ENCODE measurements around the gene MYO6.
A peak's percentile ranks its signal among the peaks of the same experiment; 100 is the strongest.

Gene MYO6

DNA sequence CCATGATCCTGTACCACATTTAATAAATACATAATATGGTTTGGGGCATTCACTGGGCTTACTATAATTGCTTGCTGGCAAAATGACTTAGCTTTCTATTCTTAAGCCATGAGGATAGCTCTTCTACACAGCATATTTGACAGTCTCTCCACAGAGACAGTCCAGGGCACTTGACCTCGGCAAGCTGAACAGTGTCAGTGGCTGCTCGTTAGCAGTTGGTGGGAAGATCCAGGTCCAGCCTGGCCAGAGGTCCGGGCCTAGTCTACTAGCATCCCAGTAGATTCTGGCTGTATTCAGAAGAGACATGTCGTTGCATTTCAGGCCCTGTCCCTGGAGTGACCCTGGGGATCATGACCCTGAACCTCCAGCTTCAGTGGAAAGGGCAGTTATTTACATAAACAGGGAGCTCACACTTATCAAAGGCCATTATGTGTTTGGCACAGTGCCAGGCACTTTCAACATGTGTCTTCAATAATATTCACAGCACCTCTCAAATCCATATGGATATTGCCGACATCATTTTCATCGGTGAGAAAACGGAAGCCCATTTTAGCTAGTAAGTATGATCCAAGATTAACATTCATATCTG lies 184.4 kb downstream of the MYO6 start:
- H3K4me3 ChIP-seq (ENCODE audit: low read depth, low read length): no peak overlapping the region
- no peaks in the 10 kb centered on the region for H3K9me3 ChIP-seq (ENCODE audit: control insufficient read depth, insufficient read depth, low read depth, low read length)
- ChIA-PET POLR2A (no interaction called here), CTCF (interaction anchor here (0.6 to 8.6 kb wide), 17 partner anchors 8 to 1538 kb away, joined by 3 to 99 read pairs (median 6); no protein-coding TSS in a partner anchor)
- no peaks in the 10 kb centered on the region for H3K36me3 ChIP-seq (ENCODE audit: control insufficient read depth in 2 of 2, insufficient read depth in 1 of 2, low read length in 2 of 2)
- TF ChIP-seq, protein P1, sequence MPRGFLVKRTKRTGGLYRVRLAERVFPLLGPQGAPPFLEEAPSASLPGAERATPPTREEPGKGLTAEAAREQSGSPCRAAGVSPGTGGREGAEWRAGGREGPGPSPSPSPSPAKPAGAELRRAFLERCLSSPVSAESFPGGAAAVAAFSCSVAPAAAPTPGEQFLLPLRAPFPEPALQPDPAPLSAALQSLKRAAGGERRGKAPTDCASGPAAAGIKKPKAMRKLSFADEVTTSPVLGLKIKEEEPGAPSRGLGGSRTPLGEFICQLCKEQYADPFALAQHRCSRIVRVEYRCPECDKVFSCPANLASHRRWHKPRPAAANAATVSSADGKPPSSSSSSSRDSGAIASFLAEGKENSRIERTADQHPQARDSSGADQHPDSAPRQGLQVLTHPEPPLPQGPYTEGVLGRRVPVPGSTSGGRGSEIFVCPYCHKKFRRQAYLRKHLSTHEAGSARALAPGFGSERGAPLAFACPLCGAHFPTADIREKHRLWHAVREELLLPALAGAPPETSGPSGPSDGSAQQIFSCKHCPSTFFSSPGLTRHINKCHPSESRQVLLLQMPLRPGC (tag by site-specific recombination; IDR thresholded peaks at IDR 0.05): no peak
- no peak for TF ChIP-seq ZNF184 (tag by site-specific recombination; IDR thresholded peaks at IDR 0.05)
- TF ChIP-seq, protein P2, sequence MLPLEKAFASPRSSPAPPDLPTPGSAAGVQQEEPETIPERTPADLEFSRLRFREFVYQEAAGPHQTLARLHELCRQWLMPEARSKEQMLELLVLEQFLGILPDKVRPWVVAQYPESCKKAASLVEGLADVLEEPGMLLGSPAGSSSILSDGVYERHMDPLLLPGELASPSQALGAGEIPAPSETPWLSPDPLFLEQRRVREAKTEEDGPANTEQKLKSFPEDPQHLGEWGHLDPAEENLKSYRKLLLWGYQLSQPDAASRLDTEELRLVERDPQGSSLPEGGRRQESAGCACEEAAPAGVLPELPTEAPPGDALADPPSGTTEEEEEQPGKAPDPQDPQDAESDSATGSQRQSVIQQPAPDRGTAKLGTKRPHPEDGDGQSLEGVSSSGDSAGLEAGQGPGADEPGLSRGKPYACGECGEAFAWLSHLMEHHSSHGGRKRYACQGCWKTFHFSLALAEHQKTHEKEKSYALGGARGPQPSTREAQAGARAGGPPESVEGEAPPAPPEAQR (tag by site-specific recombination; IDR thresholded peaks at IDR 0.05): no peak
- TF ChIP-seq, protein P3, sequence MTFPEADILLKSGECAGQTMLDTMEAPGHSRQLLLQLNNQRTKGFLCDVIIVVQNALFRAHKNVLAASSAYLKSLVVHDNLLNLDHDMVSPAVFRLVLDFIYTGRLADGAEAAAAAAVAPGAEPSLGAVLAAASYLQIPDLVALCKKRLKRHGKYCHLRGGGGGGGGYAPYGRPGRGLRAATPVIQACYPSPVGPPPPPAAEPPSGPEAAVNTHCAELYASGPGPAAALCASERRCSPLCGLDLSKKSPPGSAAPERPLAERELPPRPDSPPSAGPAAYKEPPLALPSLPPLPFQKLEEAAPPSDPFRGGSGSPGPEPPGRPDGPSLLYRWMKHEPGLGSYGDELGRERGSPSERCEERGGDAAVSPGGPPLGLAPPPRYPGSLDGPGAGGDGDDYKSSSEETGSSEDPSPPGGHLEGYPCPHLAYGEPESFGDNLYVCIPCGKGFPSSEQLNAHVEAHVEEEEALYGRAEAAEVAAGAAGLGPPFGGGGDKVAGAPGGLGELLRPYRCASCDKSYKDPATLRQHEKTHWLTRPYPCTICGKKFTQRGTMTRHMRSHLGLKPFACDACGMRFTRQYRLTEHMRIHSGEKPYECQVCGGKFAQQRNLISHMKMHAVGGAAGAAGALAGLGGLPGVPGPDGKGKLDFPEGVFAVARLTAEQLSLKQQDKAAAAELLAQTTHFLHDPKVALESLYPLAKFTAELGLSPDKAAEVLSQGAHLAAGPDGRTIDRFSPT (tag by site-specific recombination; IDR thresholded peaks at IDR 0.05): no peak
- TF ChIP-seq ZNF354C (tag by site-specific recombination; IDR thresholded peaks at IDR 0.05; ENCODE audit: borderline replicate concordance, low read depth): no peak
- no peaks in the 10 kb centered on the region for H3K4me1 ChIP-seq (ENCODE audit: control insufficient read depth, insufficient read depth, low read length)
- H3K27ac ChIP-seq (ENCODE audit: extremely low read depth, low read depth, low read length): no peak overlapping the region

DNA sequence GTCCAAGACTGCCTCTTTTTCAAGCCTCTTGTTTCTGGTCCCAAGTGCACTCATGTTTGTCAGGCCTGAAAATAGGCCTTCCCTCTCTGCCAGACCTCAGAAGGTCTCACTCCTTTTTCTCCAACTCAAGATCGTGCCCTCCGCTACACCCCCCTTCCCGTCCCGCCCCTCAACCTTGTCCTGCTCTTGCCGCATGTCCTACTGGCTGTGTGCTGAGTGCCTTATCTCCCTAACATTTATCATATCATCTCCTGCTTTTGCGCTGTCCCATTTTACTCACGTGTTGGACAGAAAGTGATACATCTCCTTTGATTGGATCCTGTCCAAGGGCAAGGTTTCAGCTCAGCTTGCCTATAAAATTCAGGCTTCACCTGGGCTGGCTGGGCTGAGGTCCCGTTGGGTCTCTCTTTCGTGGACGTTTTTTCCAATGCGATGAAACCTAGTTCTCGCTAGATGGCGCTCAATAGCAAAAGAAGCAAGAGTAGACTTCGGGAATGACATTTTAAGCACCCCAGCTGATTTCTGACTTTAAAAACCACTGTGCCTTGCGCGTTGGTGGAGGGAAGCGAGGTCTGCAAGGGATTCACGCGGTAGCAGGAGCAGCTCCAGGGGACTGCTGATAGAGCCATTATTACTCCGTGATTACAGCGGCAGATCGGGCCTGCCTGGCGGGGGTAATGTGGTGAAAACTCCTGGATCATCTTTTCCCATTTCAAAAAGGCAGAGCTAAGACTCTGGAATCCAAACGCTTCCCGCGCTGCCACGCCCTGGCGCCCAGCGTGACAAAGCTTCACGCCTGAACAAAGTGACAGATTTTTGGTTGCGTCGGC lies 185.8 kb downstream of the MYO6 start:
- ChIA-PET POLR2A (interaction anchor here (0.7 kb wide), 1 partner anchor 746 kb away, joined by 4 read pairs; no protein-coding TSS in a partner anchor), CTCF (interaction anchor here (0.5 to 8.6 kb wide), 38 partner anchors 8 to 1522 kb away, joined by 3 to 99 read pairs (median 4); no protein-coding TSS in a partner anchor)
- no peaks in the 10 kb centered on the region for H3K36me3 ChIP-seq (ENCODE audit: control insufficient read depth in 2 of 2, insufficient read depth in 1 of 2, low read length in 2 of 2)
- peak overlapping the region; percentile 41 for H3K4me3 ChIP-seq (ENCODE audit: low read depth, low read length)
- H3K9me3 ChIP-seq (ENCODE audit: control insufficient read depth, insufficient read depth, low read depth, low read length): no peaks in the 10 kb centered on the region
- H3K4me1 ChIP-seq (ENCODE audit: control insufficient read depth, insufficient read depth, low read length): no peaks in the 10 kb centered on the region
- H3K27ac ChIP-seq (ENCODE audit: extremely low read depth, low read depth, low read length): no peak overlapping the region
- TF ChIP-seq TRIM28 (IDR thresholded peaks at IDR 0.05; ENCODE audit: borderline replicate concordance, low read length) (peak; percentile 54; the same call in 1 of the 2 replicates), ZXDB (tag by site-specific recombination; IDR thresholded peaks at IDR 0.05) (no peak), GLIS1 (tag by site-specific recombination; IDR thresholded peaks at IDR 0.05) (0 out of 2 replicates have a peak, but pooled peaks have one; percentile 21), ZNF677 (tag by site-specific recombination; IDR thresholded peaks at IDR 0.05) (no peak), ZNF433 (tag by site-specific recombination; IDR thresholded peaks at IDR 0.05; ENCODE audit: low read depth) (no peak), ZNF175 (tag by site-specific recombination; IDR thresholded peaks at IDR 0.05) (no peak), ZNF274 (IDR thresholded peaks at IDR 0.05; ENCODE audit: low read length) (no peak), ZNF274 (tag by site-specific recombination; IDR thresholded peaks at IDR 0.05; ENCODE audit: borderline replicate concordance) (no peak), ZSCAN30 (tag by site-specific recombination; IDR thresholded peaks at IDR 0.05) (0 out of 2 replicates have a peak, but pooled peaks have one; percentile 11), ZNF843 (tag by site-specific recombination; IDR thresholded peaks at IDR 0.05) (no peak), ZNF335 (tag by site-specific recombination; conservative IDR thresholded peaks at IDR 0.05) (peak; percentile 97), ZNF514 (tag by site-specific recombination; IDR thresholded peaks at IDR 0.05) (no peak), ZNF660 (tag by site-specific recombination; IDR thresholded peaks at IDR 0.05) (peak; percentile 76), ZNF266 (tag by site-specific recombination; IDR thresholded peaks at IDR 0.05; ENCODE audit: low read depth) (no peak), ZNF654 (tag by site-specific recombination; IDR thresholded peaks at IDR 0.05; ENCODE audit: low read depth) (peak; percentile 97), ZBTB17 (tag by site-specific recombination; IDR thresholded peaks at IDR 0.05) (peak; percentile 53)
- TF ChIP-seq, protein P4, sequence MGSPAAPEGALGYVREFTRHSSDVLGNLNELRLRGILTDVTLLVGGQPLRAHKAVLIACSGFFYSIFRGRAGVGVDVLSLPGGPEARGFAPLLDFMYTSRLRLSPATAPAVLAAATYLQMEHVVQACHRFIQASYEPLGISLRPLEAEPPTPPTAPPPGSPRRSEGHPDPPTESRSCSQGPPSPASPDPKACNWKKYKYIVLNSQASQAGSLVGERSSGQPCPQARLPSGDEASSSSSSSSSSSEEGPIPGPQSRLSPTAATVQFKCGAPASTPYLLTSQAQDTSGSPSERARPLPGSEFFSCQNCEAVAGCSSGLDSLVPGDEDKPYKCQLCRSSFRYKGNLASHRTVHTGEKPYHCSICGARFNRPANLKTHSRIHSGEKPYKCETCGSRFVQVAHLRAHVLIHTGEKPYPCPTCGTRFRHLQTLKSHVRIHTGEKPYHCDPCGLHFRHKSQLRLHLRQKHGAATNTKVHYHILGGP (tag by site-specific recombination; IDR thresholded peaks at IDR 0.05): no peak
- TF ChIP-seq, protein P5, sequence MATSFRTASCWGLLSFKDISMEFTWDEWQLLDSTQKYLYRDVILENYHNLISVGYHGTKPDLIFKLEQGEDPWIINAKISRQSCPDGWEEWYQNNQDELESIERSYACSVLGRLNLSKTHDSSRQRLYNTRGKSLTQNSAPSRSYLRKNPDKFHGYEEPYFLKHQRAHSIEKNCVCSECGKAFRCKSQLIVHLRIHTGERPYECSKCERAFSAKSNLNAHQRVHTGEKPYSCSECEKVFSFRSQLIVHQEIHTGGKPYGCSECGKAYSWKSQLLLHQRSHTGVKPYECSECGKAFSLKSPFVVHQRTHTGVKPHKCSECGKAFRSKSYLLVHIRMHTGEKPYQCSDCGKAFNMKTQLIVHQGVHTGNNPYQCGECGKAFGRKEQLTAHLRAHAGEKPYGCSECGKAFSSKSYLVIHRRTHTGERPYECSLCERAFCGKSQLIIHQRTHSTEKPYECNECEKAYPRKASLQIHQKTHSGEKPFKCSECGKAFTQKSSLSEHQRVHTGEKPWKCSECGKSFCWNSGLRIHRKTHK (tag by site-specific recombination; IDR thresholded peaks at IDR 0.05): no peak
- TF ChIP-seq, protein P6, sequence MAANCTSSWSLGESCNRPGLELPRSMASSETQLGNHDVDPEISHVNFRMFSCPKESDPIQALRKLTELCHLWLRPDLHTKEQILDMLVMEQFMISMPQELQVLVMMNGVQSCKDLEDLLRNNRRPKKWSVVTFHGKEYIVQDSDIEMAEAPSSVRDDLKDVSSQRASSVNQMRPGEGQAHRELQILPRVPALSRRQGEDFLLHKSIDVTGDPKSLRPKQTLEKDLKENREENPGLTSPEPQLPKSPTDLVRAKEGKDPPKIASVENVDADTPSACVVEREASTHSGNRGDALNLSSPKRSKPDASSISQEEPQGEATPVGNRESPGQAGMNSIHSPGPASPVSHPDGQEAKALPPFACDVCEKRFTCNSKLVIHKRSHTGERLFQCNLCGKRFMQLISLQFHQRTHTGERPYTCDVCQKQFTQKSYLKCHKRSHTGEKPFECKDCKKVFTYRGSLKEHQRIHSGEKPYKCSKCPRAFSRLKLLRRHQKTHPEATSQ (tag by site-specific recombination; IDR thresholded peaks at IDR 0.05): no peak
